ENCODE measurements around the gene STIM2.
"Not testable (repeated sequence)": the region's sequence is repeated elsewhere in the genome, so short reads cannot be mapped to it uniquely, and the experiment has no call there.

The STIM2 gene

GRCh38 chr4:27023366-27023765 lies 162.7 kb downstream of the STIM2 start:
- no peak for DNase-seq (ENCODE audit: low read depth in 2 of 2, low spot score in 1 of 2)

GRCh38 chr4:27024805-27025204 lies 164.2 kb downstream of the STIM2 start:
- no peak for DNase-seq (ENCODE audit: low read depth in 2 of 2, low spot score in 1 of 2)

GRCh38 chr4:27027428-27027827 lies 166.8 kb downstream of the STIM2 start:
- no peak for DNase-seq (ENCODE audit: low read depth in 2 of 2, low spot score in 1 of 2)

GRCh38 chr4:27035127-27035526 lies 174.5 kb downstream of the STIM2 start:
- DNase-seq (ENCODE audit: low read depth in 2 of 2, low spot score in 1 of 2): not testable (repeated sequence)

GRCh38 chr4:27040356-27040755 lies 179.7 kb downstream of the STIM2 start:
- no peak for DNase-seq (ENCODE audit: low read depth in 2 of 2, low spot score in 1 of 2)

GRCh38 chr4:27042411-27042810 lies 181.8 kb downstream of the STIM2 start:
- DNase-seq (ENCODE audit: low read depth in 2 of 2, low spot score in 1 of 2): no peak

GRCh38 chr4:27043200-27043599 lies 182.6 kb downstream of the STIM2 start:
- no peak for DNase-seq (ENCODE audit: low read depth in 2 of 2, low spot score in 1 of 2)

GRCh38 chr4:27046851-27047250 lies 186.2 kb downstream of the STIM2 start:
- no peak for DNase-seq (ENCODE audit: low read depth in 2 of 2, low spot score in 1 of 2)

- DNase-seq (ENCODE audit: low read depth in 2 of 2, low spot score in 1 of 2): no peak
Observed at GRCh38 chr4:27048429-27049238, 188.0 kb downstream of the STIM2 start.

- DNase-seq (ENCODE audit: low read depth in 2 of 2, low spot score in 1 of 2): no peak
Observed at GRCh38 chr4:27049239-27049829, 188.7 kb downstream of the STIM2 start.

- DNase-seq (ENCODE audit: low read depth in 2 of 2, low spot score in 1 of 2): no peak
Observed at GRCh38 chr4:27050731-27051130, 190.1 kb downstream of the STIM2 start.

GRCh38 chr4:27055221-27055760 lies 194.7 kb downstream of the STIM2 start:
- DNase-seq (ENCODE audit: low read depth in 2 of 2, low spot score in 1 of 2): no peak

- DNase-seq (ENCODE audit: low read depth in 2 of 2, low spot score in 1 of 2): no peak
Observed at GRCh38 chr4:27056281-27056680, 195.6 kb downstream of the STIM2 start.

GRCh38 chr4:27057053-27057452 lies 196.4 kb downstream of the STIM2 start:
- no peak for DNase-seq (ENCODE audit: low read depth in 2 of 2, low spot score in 1 of 2)

GRCh38 chr4:27057662-27058061 lies 197.0 kb downstream of the STIM2 start:
- DNase-seq (ENCODE audit: low read depth in 2 of 2, low spot score in 1 of 2): no peak

- no peak for DNase-seq (ENCODE audit: low read depth in 2 of 2, low spot score in 1 of 2)
Observed at GRCh38 chr4:27058819-27059406, 198.3 kb downstream of the STIM2 start.

- DNase-seq (ENCODE audit: low read depth in 2 of 2, low spot score in 1 of 2): no peak
Observed at GRCh38 chr4:27059446-27059845, 198.8 kb downstream of the STIM2 start.

- no peak for DNase-seq (ENCODE audit: low read depth in 2 of 2, low spot score in 1 of 2)
Observed at GRCh38 chr4:27062256-27062655, 201.6 kb downstream of the STIM2 start.

GRCh38 chr4:27066591-27066990 lies 205.9 kb downstream of the STIM2 start:
- DNase-seq (ENCODE audit: low read depth in 2 of 2, low spot score in 1 of 2): no peak

GRCh38 chr4:27068151-27068867 lies 207.7 kb downstream of the STIM2 start:
- DNase-seq (ENCODE audit: low read depth in 2 of 2, low spot score in 1 of 2): no peak

Measured in stimulated activated CD8-positive, alpha-beta memory T cell treated with anti-CD3 and anti-CD28 coated beads, Interleukin-4, amount 100 ng/mL, for 4 hours (primary cell).